Breast epithelium (tissue), 3 donors: Measurements from ENCODE around the gene EFNA1.

Experiments used
- POLR2A ChIP-seq: fragments of 450-650 bp; IDR thresholded peaks from one replicate; pipeline ENCODE4 v1.6.1; 2016; ENCODE audit warnings: antibody characterized with exemption, mild to moderate bottlenecking, moderate library complexity
- TF ChIP-seq, protein P1 (sequence below), 3 donors: fragments of 450-650 bp; IDR thresholded peaks; one replicate each; pipeline ENCODE4 v1.5.1; 2016 to 2017; ENCODE audit warnings: antibody characterized with exemption in 3 of 3, mild to moderate bottlenecking in 3 of 3, moderate library complexity in 3 of 3

- TF ChIP-seq POLR2A = no peak
- TF ChIP-seq, protein P1, sequence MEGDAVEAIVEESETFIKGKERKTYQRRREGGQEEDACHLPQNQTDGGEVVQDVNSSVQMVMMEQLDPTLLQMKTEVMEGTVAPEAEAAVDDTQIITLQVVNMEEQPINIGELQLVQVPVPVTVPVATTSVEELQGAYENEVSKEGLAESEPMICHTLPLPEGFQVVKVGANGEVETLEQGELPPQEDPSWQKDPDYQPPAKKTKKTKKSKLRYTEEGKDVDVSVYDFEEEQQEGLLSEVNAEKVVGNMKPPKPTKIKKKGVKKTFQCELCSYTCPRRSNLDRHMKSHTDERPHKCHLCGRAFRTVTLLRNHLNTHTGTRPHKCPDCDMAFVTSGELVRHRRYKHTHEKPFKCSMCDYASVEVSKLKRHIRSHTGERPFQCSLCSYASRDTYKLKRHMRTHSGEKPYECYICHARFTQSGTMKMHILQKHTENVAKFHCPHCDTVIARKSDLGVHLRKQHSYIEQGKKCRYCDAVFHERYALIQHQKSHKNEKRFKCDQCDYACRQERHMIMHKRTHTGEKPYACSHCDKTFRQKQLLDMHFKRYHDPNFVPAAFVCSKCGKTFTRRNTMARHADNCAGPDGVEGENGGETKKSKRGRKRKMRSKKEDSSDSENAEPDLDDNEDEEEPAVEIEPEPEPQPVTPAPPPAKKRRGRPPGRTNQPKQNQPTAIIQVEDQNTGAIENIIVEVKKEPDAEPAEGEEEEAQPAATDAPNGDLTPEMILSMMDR (IDR thresholded peaks at IDR 0.05) = no peak
Observed at GRCh38 chr1:155183775-155184221, 56.1 kb downstream of the EFNA1 start.
